H1 (cell line): ENCODE results near the gene UMPS.
"Not testable (repeated sequence)": the region's sequence is repeated elsewhere in the genome, so short reads cannot be mapped to it uniquely, and the experiment has no call there.

Experiments used
- CEBPB ChIP-seq: IDR thresholded peaks from 2 replicates; pipeline ENCODE4 v1.6.1; 2012; ENCODE audit warnings: low read depth, low read length
- CHD1 ChIP-seq: IDR thresholded peaks from 2 replicates; pipeline ENCODE4 v1.6.1; 2012; ENCODE audit warnings: low read depth, low read length, improper control_type of control experiment
- CHD2 ChIP-seq: IDR thresholded peaks from 2 replicates; pipeline ENCODE4 v1.6.1; 2012; ENCODE audit warnings: low read length, improper control_type of control experiment
- CTBP2 ChIP-seq: IDR thresholded peaks from 2 replicates; pipeline ENCODE4 v1.7.0; 2011; ENCODE audit warnings: borderline replicate concordance, mild to moderate bottlenecking, moderate library complexity, mixed read lengths, low read length; ENCODE audit not compliant: insufficient read depth, insufficient read length
- EZH2 ChIP-seq: fragments of 200-600 bp; sonication (generic); IDR thresholded peaks from 2 replicates; pipeline ENCODE4 v1.7.1; 2012; ENCODE audit warnings: low read depth, mild to moderate bottlenecking, moderate library complexity, low read length, inconsistent platforms; ENCODE audit not compliant: severe bottlenecking
- FOSL1 ChIP-seq: IDR thresholded peaks from 2 replicates; pipeline ENCODE4 v1.6.1; 2011; ENCODE audit warnings: mild to moderate bottlenecking, low read depth, low read length, moderate library complexity; ENCODE audit not compliant: insufficient read depth
- HDAC2 ChIP-seq, 2 experiments: fragments of 300-600 bp in 1 of 2; sonication (generic) in 1 of 2; IDR thresholded peaks; 2 replicates each; pipeline ENCODE4 v1.6.1; 2011 to 2012; ENCODE audit warnings: low read depth in 2 of 2, low read length in 2 of 2, mild to moderate bottlenecking in 2 of 2, moderate library complexity in 2 of 2, borderline replicate concordance in 1 of 2, inconsistent platforms in 1 of 2
- PHF8 ChIP-seq: fragments of 200-600 bp; sonication (generic); conservative IDR thresholded peaks from 2 replicates; pipeline ENCODE4 v1.7.1; 2012; ENCODE audit warnings: low read depth, mild to moderate bottlenecking, inconsistent platforms, low read length, moderate library complexity
- POLR2A ChIP-seq, 2 experiments: IDR thresholded peaks; 1 replicate in 1 of 2; 2 replicates in 1 of 2; pipeline ENCODE4 v1.6.1; 2011; ENCODE audit warnings: low read depth in 2 of 2, low read length in 2 of 2, mild to moderate bottlenecking in 2 of 2; ENCODE audit errors: control extremely low read depth in 1 of 2
- RAD21 ChIP-seq, 2 experiments: IDR thresholded peaks in 1 of 2; conservative IDR thresholded peaks in 1 of 2; 2 replicates each; pipeline ENCODE4 v1.6.1; 2011; ENCODE audit warnings: low read depth in 2 of 2, low read length in 2 of 2, improper control_type of control experiment in 1 of 2, inconsistent platforms in 1 of 2, mild to moderate bottlenecking in 1 of 2, moderate library complexity in 1 of 2
- SUZ12 ChIP-seq: fragments of 200-600 bp; sonication (generic); IDR thresholded peaks from 2 replicates; pipeline ENCODE4 v1.6.1; 2012; ENCODE audit warnings: mild to moderate bottlenecking, inconsistent platforms, low read length, moderate library complexity, mixed read lengths
- ZNF274 ChIP-seq: IDR thresholded peaks from 2 replicates; pipeline ENCODE4 v1.7.0; 2012; ENCODE audit warnings: low read length, borderline replicate concordance; ENCODE audit errors: extremely low read depth
- TF ChIP-seq, protein P1 (sequence below), 3 experiments: IDR thresholded peaks; 1 replicate in 2 of 3; 2 replicates in 1 of 3; pipeline versions ENCODE4 v1.5.1 to v1.6.1; 2011; ENCODE audit warnings: low read length in 3 of 3, mild to moderate bottlenecking in 3 of 3, inconsistent platforms in 2 of 3, low read depth in 1 of 3, moderate library complexity in 1 of 3; ENCODE audit not compliant: insufficient read depth in 1 of 3; ENCODE audit errors: control extremely low read depth in 1 of 3
- TF ChIP-seq, protein P2 (sequence below): IDR thresholded peaks from 2 replicates; pipeline ENCODE4 v1.6.1; 2012; ENCODE audit warnings: inconsistent platforms

- not testable (repeated sequence) for TF ChIP-seq POLR2A (IDR thresholded peaks at IDR 0.05; ENCODE audit: control extremely low read depth in 1 of 2, low read depth in 2 of 2, low read length in 2 of 2); HDAC2 (IDR thresholded peaks at IDR 0.05; ENCODE audit: borderline replicate concordance in 1 of 2, low read depth in 2 of 2, low read length in 2 of 2); RAD21 (IDR thresholded peaks at IDR 0.05 in 1 of 2, conservative IDR thresholded peaks at IDR 0.05 in 1 of 2; ENCODE audit: low read depth in 2 of 2, low read length in 2 of 2); PHF8; CEBPB; EZH2; CTBP2; CHD2; FOSL1; CHD1; ZNF274; SUZ12
- TF ChIP-seq, protein P1, sequence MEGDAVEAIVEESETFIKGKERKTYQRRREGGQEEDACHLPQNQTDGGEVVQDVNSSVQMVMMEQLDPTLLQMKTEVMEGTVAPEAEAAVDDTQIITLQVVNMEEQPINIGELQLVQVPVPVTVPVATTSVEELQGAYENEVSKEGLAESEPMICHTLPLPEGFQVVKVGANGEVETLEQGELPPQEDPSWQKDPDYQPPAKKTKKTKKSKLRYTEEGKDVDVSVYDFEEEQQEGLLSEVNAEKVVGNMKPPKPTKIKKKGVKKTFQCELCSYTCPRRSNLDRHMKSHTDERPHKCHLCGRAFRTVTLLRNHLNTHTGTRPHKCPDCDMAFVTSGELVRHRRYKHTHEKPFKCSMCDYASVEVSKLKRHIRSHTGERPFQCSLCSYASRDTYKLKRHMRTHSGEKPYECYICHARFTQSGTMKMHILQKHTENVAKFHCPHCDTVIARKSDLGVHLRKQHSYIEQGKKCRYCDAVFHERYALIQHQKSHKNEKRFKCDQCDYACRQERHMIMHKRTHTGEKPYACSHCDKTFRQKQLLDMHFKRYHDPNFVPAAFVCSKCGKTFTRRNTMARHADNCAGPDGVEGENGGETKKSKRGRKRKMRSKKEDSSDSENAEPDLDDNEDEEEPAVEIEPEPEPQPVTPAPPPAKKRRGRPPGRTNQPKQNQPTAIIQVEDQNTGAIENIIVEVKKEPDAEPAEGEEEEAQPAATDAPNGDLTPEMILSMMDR (IDR thresholded peaks at IDR 0.05; ENCODE audit: control extremely low read depth in 1 of 3, insufficient read depth in 1 of 3, low read depth in 1 of 3, low read length in 3 of 3) = not testable (repeated sequence)
- TF ChIP-seq, protein P2, sequence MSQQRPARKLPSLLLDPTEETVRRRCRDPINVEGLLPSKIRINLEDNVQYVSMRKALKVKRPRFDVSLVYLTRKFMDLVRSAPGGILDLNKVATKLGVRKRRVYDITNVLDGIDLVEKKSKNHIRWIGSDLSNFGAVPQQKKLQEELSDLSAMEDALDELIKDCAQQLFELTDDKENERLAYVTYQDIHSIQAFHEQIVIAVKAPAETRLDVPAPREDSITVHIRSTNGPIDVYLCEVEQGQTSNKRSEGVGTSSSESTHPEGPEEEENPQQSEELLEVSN = not testable (repeated sequence)
These were observed 58.9 kb downstream of the UMPS start for GRCh38 chr3:124789103-124789502.
